Neural crest cell (in vitro differentiated cells): ENCODE results near the gene ADAM23. TPM values are rescaled to one million over a fixed set of nuclear protein-coding genes. Genes with fewer than 3 reads are reported as not detected.

Source experiments
- DNase-seq: peaks from one replicate; pipeline ENCODE4 v3.0.0; 2021; ENCODE audit warnings: low read depth, mixed read lengths, low spot score
- H3K27ac Mint-ChIP-seq: one replicate; pipeline ENCODE4 v1.8.0; 2021; ENCODE audit warnings: mild to moderate bottlenecking, mixed read lengths; ENCODE audit not compliant: unreplicated experiment
- H3K27me3 Mint-ChIP-seq: 2 replicates; pipeline ENCODE4 v1.8.0; 2021; ENCODE audit warnings: low read depth, mild to moderate bottlenecking, mixed read lengths
- H3K36me3 Mint-ChIP-seq: 2 replicates; pipeline ENCODE4 v1.8.0; 2021; ENCODE audit warnings: low read depth, mild to moderate bottlenecking, mixed read lengths
- H3K4me1 Mint-ChIP-seq: 2 replicates; pipeline ENCODE4 v1.8.0; 2021; ENCODE audit warnings: mixed read lengths
- H3K4me3 Mint-ChIP-seq: one replicate; pipeline ENCODE4 v1.8.0; 2021; ENCODE audit warnings: mild to moderate bottlenecking, mixed read lengths
- H3K9me3 Mint-ChIP-seq: 2 replicates; pipeline ENCODE4 v1.8.0; 2021; ENCODE audit warnings: mixed read lengths
- total RNA-seq: library from RNA; stranded (reverse); gene quantifications from 2 replicates; pipeline ENCODE4 v1.2.1, GENCODE V29; 2021
- TF ChIP-seq, protein P1 (sequence below): fragments of 200-600 bp; sonication (generic); conservative IDR thresholded peaks from 2 replicates; pipeline ENCODE4 v1.5.0; 2021; ENCODE audit warnings: antibody characterized with exemption, mild to moderate bottlenecking

Gene ADAM23
- total RNA-seq, 1 donor from 2014 or later = 31.2 TPM

DNA sequence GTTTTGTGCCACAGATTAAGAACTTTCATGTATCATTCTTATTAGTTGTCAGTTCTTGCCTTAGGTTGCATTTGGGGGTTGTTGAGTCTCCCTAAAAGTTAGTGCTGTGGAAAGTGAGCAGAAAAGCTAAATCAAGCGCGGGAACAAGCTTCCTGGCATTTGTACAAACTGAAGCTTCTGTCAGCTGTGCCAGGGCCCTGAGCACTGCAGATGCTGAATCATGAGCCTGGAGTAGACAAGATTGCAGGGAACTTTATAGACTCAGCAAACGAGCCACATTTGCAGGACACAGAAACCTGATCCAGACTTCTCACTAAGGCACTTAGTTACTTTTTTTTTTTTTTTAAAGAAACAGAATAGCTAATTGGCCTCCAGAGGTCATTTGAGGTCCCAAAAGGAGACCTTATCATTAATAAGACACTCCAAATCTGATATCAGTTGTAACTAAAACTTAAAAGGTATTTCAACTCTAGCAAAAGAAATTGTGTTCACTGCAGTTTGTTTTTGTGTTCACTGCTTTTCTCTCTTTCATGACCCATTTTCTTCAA lies 88.7 kb downstream of the ADAM23 start:
- peaks cover 4% of the 10 kb centered on the region for H3K4me1 Mint-ChIP-seq
- H3K4me3 Mint-ChIP-seq = no peak overlapping the region
- H3K9me3 Mint-ChIP-seq = no peaks in the 10 kb centered on the region
- TF ChIP-seq, protein P1, sequence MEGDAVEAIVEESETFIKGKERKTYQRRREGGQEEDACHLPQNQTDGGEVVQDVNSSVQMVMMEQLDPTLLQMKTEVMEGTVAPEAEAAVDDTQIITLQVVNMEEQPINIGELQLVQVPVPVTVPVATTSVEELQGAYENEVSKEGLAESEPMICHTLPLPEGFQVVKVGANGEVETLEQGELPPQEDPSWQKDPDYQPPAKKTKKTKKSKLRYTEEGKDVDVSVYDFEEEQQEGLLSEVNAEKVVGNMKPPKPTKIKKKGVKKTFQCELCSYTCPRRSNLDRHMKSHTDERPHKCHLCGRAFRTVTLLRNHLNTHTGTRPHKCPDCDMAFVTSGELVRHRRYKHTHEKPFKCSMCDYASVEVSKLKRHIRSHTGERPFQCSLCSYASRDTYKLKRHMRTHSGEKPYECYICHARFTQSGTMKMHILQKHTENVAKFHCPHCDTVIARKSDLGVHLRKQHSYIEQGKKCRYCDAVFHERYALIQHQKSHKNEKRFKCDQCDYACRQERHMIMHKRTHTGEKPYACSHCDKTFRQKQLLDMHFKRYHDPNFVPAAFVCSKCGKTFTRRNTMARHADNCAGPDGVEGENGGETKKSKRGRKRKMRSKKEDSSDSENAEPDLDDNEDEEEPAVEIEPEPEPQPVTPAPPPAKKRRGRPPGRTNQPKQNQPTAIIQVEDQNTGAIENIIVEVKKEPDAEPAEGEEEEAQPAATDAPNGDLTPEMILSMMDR = no peak
- H3K27me3 Mint-ChIP-seq = no peaks in the 10 kb centered on the region
- no peak for DNase-seq
- H3K36me3 Mint-ChIP-seq = no peaks in the 10 kb centered on the region
- no peak overlapping the region for H3K27ac Mint-ChIP-seq

DNA sequence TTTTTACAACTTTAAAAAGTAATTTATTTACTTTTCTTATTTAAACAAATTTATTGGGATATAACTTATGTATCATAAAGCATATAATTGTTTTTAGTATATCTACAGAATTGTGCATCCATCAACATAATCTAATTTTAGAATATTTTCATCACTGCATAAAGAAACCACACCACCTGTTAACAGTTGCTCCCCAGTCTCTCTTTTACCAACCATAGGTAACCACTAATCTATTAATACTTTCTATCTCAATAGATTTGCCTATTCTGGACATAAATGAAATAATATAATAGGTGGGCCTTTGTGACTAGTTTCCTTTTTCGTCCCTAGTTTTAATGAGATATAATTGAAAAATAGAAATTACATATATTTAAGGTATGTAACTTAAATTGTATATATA lies 90.6 kb downstream of the ADAM23 start:
- H3K27ac Mint-ChIP-seq = no peak overlapping the region
- peaks cover 4% of the 10 kb centered on the region for H3K4me1 Mint-ChIP-seq
- H3K27me3 Mint-ChIP-seq = no peaks in the 10 kb centered on the region
- H3K36me3 Mint-ChIP-seq = no peaks in the 10 kb centered on the region
- no peak overlapping the region for H3K4me3 Mint-ChIP-seq
- TF ChIP-seq, protein P1 = no peak
- no peaks in the 10 kb centered on the region for H3K9me3 Mint-ChIP-seq
- no peak for DNase-seq

DNA sequence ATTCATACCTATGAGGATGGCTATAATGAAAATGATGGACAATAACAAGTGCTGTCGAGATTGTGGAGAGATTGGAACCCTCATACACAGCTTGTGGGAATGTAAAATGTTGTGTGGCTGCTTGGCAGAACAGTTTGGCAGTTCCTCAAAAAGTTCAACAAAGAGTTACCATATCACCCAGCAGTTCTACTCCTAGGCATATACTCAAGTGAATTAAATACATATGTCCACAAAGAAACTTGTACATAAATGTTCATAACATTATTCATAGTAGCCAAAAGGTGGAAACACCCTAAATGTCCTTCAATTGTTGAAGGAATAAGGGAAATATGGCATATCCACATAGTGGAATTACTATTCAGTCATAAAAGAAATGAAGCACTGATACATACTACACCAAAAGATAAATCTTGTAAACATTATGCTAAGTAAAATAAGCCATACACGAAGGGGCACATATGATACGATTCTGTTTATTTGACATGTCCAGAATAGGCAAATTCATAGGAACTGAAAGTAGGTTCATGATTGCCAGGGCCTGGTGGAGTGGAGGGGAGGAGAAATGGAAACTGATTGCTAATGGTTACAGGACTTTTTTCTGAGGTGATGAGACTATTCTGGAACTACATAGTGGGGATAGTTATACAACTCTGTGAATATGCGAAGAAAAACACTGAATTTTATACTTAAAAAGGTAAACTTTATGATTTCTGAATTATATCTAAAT lies 92.1 kb downstream of the ADAM23 start:
- no peaks in the 10 kb centered on the region for H3K36me3 Mint-ChIP-seq
- no peak overlapping the region for H3K4me3 Mint-ChIP-seq
- H3K27ac Mint-ChIP-seq = no peak overlapping the region
- TF ChIP-seq, protein P1 = no peak
- H3K4me1 Mint-ChIP-seq = peaks cover under 1% of the 10 kb centered on the region
- no peaks in the 10 kb centered on the region for H3K27me3 Mint-ChIP-seq
- no peak for DNase-seq
- H3K9me3 Mint-ChIP-seq = no peaks in the 10 kb centered on the region

DNA sequence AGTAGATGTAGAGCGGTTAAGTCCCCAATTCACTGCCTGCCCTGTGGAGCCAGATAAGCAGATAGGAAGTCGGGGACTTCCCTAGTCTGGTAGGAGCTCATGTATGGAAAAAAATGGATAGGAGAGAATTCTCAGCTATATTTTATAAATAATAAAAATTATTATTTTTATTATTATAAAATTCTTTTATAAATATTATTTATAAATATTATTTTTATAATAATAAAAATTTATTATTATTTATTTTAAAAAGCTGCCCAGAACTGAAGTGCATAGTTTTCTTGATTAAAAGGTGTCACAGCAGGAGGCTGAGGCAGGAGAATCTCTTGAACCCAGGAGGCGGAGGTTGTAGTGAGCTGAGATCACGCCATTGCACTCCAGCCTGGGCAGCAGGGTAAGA lies 97.4 kb downstream of the ADAM23 start:
- H3K27ac Mint-ChIP-seq = no peak overlapping the region
- DNase-seq = no peak
- H3K27me3 Mint-ChIP-seq = no peaks in the 10 kb centered on the region
- TF ChIP-seq, protein P1 = no peak
- H3K9me3 Mint-ChIP-seq = no peaks in the 10 kb centered on the region
- peaks cover 9% of the 10 kb centered on the region for H3K36me3 Mint-ChIP-seq
- no peaks in the 10 kb centered on the region for H3K4me1 Mint-ChIP-seq
- no peak overlapping the region for H3K4me3 Mint-ChIP-seq

DNA sequence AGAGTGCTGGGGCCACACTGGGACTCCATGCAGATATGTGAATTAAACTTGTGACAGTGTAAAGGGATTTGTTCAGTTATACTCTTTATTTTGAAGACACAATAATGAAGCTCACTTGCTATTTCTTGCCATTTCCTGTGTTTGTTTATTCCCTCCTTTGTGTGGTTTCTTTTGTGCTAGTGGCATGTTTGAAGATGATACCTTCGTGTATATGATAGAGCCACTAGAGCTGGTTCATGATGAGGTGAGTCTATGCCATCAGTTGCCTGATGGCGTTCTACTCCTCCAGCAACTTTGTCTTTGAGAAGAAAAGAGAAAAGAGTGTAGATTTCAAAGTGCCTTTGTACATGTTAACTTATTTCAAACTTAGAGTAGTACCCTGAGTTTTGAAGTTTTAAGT lies 99.7 kb downstream of the ADAM23 start:
- H3K36me3 Mint-ChIP-seq = peaks cover 9% of the 10 kb centered on the region
- no peak overlapping the region for H3K4me3 Mint-ChIP-seq
- no peaks in the 10 kb centered on the region for H3K4me1 Mint-ChIP-seq
- no peak for DNase-seq
- TF ChIP-seq, protein P1 = no peak
- no peak overlapping the region for H3K27ac Mint-ChIP-seq
- H3K27me3 Mint-ChIP-seq = no peaks in the 10 kb centered on the region
- no peaks in the 10 kb centered on the region for H3K9me3 Mint-ChIP-seq
